MM.1S (cell line): ENCODE results near the gene TNNC1.

Source experiments
- EZH2 ChIP-seq: fragments of 300-600 bp; sonication (generic); optimal IDR thresholded peaks from 2 replicates; pipeline ENCODE3; 2017; ENCODE audit warnings: low read depth, mild to moderate bottlenecking, antibody characterized with exemption, low read length, mixed read lengths
- EZH2phosphoT487 ChIP-seq: fragments of 300-600 bp; sonication (generic); IDR thresholded peaks from 2 replicates; pipeline ENCODE4 v1.6.1; 2018; ENCODE audit warnings: antibody characterized with exemption, low read length
- TF ChIP-seq, protein P1 (sequence below): fragments of 300-600 bp; sonication (generic); IDR thresholded peaks from 2 replicates; pipeline ENCODE4 v1.5.1; 2016; ENCODE audit warnings: antibody characterized with exemption, low read length, mixed read lengths

DNA sequence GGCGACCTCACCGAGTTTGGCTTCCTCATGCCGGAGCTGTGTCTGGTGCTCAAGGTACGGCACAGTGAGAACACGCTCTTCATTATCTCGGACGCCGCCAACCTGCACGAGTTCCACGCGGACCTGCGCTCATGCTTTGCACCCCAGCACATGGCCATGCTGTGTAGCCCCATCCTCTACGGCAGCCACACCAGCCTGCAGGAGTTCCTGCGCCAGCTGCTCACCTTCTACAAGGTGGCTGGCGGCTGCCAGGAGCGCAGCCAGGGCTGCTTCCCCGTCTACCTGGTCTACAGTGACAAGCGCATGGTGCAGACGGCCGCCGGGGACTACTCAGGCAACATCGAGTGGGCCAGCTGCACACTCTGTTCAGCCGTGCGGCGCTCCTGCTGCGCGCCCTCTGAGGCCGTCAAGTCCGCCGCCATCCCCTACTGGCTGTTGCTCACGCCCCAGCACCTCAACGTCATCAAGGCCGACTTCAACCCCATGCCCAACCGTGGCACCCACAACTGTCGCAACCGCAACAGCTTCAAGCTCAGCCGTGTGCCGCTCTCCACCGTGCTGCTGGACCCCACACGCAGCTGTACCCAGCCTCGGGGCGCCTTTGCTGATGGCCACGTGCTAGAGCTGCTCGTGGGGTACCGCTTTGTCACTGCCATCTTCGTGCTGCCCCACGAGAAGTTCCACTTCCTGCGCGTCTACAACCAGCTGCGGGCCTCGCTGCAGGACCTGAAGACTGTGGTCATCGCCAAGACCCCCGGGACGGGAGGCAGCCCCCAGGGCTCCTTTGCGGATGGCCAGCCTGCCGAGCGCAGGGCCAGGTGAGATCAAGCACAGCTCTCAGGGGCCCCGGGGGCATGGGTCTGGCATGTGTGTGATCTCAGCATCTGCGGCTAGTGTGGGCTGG is 34.2 kb upstream of the TNNC1 start:
- TF ChIP-seq EZH2 (no peak), EZH2phosphoT487 (no peak)
- TF ChIP-seq, protein P1, sequence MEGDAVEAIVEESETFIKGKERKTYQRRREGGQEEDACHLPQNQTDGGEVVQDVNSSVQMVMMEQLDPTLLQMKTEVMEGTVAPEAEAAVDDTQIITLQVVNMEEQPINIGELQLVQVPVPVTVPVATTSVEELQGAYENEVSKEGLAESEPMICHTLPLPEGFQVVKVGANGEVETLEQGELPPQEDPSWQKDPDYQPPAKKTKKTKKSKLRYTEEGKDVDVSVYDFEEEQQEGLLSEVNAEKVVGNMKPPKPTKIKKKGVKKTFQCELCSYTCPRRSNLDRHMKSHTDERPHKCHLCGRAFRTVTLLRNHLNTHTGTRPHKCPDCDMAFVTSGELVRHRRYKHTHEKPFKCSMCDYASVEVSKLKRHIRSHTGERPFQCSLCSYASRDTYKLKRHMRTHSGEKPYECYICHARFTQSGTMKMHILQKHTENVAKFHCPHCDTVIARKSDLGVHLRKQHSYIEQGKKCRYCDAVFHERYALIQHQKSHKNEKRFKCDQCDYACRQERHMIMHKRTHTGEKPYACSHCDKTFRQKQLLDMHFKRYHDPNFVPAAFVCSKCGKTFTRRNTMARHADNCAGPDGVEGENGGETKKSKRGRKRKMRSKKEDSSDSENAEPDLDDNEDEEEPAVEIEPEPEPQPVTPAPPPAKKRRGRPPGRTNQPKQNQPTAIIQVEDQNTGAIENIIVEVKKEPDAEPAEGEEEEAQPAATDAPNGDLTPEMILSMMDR, result no peak
